HUES64 (cell line): ENCODE results near the gene BLCAP.

Source experiments
- H3K27ac ChIP-seq: 2 replicates; pipeline ENCODE4 v1.7.0; 2013; ENCODE audit warnings: low read depth, low read length, inconsistent platforms
- H3K27me3 ChIP-seq: 2 replicates; pipeline ENCODE4 v1.6.1; 2013; ENCODE audit warnings: mild to moderate bottlenecking, low read length; ENCODE audit not compliant: insufficient read depth
- H3K36me3 ChIP-seq: 2 replicates; pipeline ENCODE4 v1.6.1; 2013; ENCODE audit warnings: mild to moderate bottlenecking, low read length; ENCODE audit not compliant: insufficient read depth
- H3K4me1 ChIP-seq: 2 replicates; pipeline ENCODE4 v1.6.1; 2013; ENCODE audit warnings: mild to moderate bottlenecking, low read length, moderate library complexity; ENCODE audit not compliant: insufficient read depth
- H3K4me3 ChIP-seq: 2 replicates; pipeline ENCODE4 v1.5.1; 2013; ENCODE audit warnings: mild to moderate bottlenecking, low read length, moderate library complexity
- H3K9ac ChIP-seq: 2 replicates; pipeline ENCODE4 v1.6.1; 2013; ENCODE audit warnings: mild to moderate bottlenecking, low read depth, low read length
- H3K9me3 ChIP-seq: 2 replicates; pipeline ENCODE4 v1.6.1; 2013; ENCODE audit warnings: low read depth, low read length; ENCODE audit not compliant: insufficient read depth
- WGBS: fragments of 150-250, 120-280 bp; methylation state at CpG from one replicate; pipeline ENCODE4 v1.1.7; 2013; ENCODE audit warnings: missing lambda C conversion rate; 5-methylcytosine and 5-hydroxymethylcytosine counted together

The BLCAP gene

DNA sequence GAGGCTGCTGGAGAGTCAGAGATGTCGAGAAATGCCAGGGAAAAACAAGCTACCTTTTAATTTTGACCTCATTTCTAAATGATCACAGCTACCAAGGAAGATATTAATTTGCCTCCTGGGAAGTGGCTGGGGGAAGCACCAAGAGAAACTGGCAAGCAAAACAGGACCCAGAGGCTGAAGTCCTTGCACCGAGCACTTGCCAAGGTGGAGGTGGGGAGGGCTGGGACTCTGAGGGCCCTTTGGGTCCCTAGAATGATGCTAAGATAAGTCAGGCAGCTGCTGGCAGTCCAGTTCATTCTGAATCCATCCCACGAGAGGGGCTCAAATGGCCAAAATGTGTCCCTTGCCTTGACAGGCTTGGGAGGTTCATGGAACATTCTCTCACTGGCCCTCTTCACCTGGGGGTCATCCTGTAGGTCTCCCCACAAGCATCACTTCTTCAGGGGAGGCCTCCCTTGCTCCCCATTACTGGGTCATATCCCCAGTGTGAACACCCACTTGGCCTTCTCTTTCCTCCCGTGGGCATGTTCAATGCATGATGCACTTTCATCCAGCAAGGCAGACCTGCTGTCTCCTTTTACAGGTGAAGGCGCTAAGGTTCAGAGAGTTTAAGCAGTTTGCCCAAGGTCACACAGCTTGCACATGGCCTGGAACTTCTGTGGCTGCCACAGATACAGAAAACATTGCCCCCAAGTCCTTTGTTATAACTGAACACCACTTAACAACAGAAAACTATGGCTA lies 39.1 kb upstream of the BLCAP start:
- WGBS, result 79% methylated on average over 5 of the region's 5 CpGs
- Histone ChIP-seq H3K4me3 (no peak overlapping the region), H3K27ac (no peak overlapping the region), H3K4me1 (peaks cover 24% of the 10 kb centered on the region), H3K36me3 (no peaks in the 10 kb centered on the region), H3K27me3 (peaks cover 15% of the 10 kb centered on the region), H3K9ac (no peak overlapping the region), H3K9me3 (no peaks in the 10 kb centered on the region)

DNA sequence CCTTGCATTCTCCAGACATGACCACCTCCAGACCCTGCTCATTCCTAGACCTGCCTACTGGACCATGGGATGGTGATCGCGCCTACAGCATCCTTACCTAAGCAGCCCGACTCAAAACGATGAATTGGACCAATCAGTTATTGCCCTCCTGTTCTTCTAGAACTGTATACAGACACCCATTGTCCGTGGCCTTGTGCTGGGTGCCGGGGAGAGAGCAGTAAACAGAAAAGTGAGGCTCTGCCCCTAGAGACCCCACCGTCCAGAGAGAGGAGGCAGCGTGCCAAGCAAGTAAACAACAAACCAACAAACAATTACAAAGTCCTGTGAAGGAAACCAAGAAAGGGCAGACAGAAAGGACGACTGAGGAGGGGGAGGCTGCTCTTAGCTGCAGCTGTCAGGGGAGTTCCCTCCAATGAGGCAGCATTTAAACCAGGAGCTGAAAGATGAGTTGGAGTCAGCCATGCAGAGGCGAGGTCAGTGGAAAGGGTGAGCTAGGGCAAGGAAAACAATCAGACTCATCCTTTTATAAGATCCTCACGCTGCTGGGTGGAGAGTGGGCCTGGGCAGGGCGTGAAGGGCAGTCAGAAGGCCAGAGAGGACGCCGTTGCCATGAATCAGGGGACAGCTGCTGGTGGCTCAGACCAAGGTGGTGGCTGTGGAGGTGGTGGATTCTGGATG lies 37.6 kb upstream of the BLCAP start:
- no peaks in the 10 kb centered on the region for H3K36me3 ChIP-seq
- no peak overlapping the region for H3K27ac ChIP-seq
- H3K9ac ChIP-seq, result no peak overlapping the region
- no peaks in the 10 kb centered on the region for H3K9me3 ChIP-seq
- H3K4me3 ChIP-seq, result no peak overlapping the region
- 80% methylated on average over 12 of the region's 14 CpGs for WGBS
- peaks cover 15% of the 10 kb centered on the region for H3K27me3 ChIP-seq
- H3K4me1 ChIP-seq, result peaks cover 24% of the 10 kb centered on the region

DNA sequence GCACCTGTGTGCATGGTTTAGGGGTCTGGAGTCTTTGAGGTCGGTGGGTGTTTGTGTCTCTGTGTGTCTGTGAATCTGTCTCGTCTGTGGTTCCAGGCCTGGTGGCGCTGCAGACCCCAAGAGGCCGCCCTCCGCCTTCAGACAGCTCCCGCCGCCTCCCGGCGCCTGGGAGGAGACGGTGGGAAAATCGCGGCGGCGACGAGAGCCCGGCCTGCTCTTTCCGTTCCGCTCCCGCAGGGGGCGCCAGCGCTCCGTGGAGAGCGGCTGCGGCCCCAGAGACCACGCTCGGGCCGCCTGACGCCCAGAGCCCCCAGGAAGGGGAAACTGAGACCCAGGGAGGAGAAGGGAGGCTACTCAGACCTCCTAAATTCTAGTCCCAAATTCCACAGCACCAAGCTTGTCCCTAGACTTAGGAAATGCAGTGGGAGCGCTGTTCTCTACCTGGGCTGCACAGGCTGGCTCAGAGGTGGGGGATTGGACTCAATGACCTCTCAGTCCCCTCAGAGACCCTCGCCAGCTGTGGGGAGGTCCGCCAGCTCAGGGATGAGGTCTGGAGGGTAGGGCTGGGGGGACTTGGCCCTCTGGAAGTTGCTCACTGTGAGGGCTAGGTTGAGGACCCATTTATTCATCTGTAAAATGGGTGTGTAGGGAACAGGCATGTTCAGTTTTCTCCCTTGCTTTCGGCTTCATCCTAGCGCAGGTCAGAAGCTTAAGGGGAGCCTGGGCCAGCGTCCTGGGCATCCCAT lies 36.9 kb upstream of the BLCAP start:
- no peak overlapping the region for H3K27ac ChIP-seq
- H3K4me1 ChIP-seq, result peaks cover 24% of the 10 kb centered on the region
- peaks cover 15% of the 10 kb centered on the region for H3K27me3 ChIP-seq
- WGBS, result 15% methylated on average over 34 of the region's 34 CpGs
- no peaks in the 10 kb centered on the region for H3K36me3 ChIP-seq
- no peaks in the 10 kb centered on the region for H3K9me3 ChIP-seq
- H3K9ac ChIP-seq, result no peak overlapping the region
- H3K4me3 ChIP-seq, result no peak overlapping the region

DNA sequence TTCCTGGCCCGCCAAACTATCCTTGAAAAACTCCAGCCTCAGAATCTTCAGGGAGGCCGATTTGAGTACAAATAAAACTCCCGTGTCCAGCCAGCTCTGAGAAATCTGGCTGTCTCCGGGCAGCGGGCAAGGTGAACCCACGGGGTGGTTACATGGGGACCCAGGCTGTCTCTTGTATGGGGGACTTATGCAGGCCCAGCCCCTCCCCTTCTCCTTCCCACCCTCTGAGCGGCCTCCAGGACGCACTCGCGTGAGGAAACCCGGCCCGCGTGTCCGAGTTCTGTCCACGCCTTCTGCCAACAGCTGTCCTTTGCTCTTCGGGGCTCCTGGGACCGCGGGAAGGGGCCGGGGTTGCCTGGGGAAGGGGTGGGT lies 36.3 kb upstream of the BLCAP start:
- H3K27ac ChIP-seq, result no peak overlapping the region
- no peaks in the 10 kb centered on the region for H3K9me3 ChIP-seq
- no peaks in the 10 kb centered on the region for H3K36me3 ChIP-seq
- 60% methylated on average over 19 of the region's 19 CpGs for WGBS
- no peak overlapping the region for H3K9ac ChIP-seq
- H3K4me3 ChIP-seq, result no peak overlapping the region
- peaks cover 15% of the 10 kb centered on the region for H3K27me3 ChIP-seq
- peaks cover 24% of the 10 kb centered on the region for H3K4me1 ChIP-seq

DNA sequence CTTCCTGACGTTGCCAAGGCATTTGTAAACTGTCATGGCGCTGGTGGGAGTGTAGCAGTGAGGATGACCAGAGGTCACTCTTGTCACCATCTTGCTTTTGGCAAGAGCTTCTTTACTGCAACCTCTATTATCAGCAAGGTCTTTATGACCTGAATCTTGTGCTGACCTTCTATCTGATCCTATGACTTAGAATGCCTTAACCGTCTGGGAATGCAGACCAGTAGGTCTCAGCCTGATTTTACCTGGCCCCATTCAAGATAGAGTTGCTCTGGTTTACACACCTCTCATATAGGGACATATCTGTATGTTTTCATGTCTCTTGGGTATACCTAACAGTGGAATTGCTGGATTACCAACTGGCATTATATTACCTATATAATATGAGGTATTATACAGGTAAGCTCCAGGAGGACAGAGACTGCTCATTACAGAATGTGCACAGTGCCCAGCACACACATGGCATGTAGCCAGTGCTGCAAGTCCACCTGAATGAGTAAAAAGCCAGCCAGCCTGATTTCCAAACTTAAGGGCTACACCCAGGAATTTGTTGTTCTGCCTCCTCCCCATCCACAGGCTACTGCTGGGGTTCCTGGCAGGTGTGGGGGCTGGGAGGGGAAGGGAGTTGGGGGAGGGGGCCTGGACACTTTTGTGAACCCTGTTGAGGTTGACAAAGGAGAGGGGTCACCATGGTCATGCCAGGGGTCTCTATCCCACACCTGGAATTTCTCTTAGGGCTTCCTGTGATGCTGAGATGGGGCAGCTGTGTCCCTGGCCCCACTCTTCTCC lies 35.2 kb upstream of the BLCAP start:
- Histone ChIP-seq H3K4me1 (peaks cover 21% of the 10 kb centered on the region), H3K9ac (no peak overlapping the region), H3K36me3 (no peaks in the 10 kb centered on the region), H3K27ac (no peak overlapping the region), H3K9me3 (no peaks in the 10 kb centered on the region), H3K4me3 (no peak overlapping the region), H3K27me3 (peaks cover 15% of the 10 kb centered on the region)
- WGBS, result 99% methylated on average over 3 of the region's 3 CpGs

DNA sequence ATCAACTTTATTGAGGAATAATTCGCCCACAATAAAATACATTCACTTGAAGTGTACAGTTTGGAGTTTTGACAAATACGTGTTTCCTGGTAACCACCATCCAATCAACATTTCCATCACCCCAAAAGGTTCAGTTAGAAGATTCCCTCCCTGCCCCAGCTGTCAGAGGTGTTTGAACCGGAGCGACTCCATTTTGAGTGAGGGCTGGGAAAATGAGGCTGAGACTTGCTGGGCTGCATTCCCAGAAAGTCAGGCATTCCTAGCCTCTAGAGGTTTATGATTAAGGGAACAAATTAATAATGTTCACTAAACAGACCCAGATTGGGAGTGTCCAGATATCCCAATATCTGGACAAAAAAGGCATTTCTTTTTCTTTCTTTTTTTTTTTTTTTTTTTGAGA lies 33.0 kb upstream of the BLCAP start:
- Histone ChIP-seq H3K4me1 (peaks cover 8% of the 10 kb centered on the region), H3K27me3 (peaks cover 4% of the 10 kb centered on the region; the same call in 1 of the 2 replicates), H3K9me3 (no peaks in the 10 kb centered on the region), H3K36me3 (no peaks in the 10 kb centered on the region), H3K4me3 (no peak overlapping the region), H3K9ac (no peak overlapping the region), H3K27ac (no peak overlapping the region)
- WGBS, result 93% methylated on average over 4 of the region's 4 CpGs

DNA sequence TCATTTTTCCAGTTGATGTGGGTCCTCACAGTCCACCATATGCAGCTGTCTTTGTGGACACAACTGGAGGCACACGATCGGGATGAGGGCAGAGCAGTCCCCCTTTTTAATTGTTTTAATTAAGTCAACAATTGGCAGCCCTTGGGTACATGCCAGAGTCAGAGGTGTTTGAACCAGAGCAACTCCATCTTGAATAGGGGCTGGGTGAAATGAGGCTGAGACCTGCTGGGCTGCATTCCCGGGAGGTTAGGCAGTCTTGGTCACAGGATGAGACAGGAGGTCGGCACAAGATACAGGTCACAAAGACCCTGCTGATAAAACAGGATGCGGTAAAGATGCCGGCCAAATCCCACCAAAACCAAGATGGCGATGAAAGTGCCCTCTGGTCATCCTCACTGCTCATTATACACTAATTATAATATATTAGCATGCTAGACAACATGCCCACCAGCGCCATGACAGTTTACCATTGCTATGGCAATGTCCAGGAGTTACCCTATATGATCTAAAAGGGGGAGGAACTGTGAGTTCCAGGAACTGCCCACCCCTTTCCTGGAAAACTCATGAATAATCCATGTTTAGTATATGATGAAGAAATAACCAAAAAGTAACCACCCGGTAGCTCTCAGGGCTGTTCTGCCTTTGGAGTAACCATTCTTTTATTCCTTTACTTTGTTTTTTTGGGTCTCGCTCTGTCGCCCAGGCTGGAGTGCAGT lies 31.8 kb upstream of the BLCAP start:
- Histone ChIP-seq H3K9ac (no peak overlapping the region), H3K4me1 (no peaks in the 10 kb centered on the region), H3K27ac (no peak overlapping the region), H3K27me3 (no peaks in the 10 kb centered on the region), H3K36me3 (no peaks in the 10 kb centered on the region), H3K9me3 (no peaks in the 10 kb centered on the region), H3K4me3 (no peak overlapping the region)
- 97% methylated on average over 10 of the region's 11 CpGs for WGBS

DNA sequence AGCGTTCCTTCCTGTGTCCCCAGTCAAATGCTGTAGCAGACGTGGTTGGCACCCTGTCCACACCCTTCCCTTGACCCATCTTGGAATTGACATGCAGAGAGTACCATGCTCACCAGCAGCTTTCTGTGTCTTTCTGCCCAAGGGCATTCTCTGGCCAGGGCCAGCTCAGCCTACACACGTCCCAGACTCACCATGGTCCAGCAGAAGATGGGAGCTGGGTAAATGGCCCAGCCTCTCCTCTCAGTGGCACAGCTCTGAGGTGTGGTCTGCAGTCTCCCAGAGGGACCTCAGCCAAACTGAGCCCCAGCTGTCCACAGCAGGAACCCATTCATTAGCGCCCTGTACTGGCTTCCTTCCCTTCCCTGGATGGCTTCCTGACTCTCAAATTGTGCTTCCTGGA lies 31.1 kb upstream of the BLCAP start:
- Histone ChIP-seq H3K4me1 (no peaks in the 10 kb centered on the region), H3K27me3 (no peaks in the 10 kb centered on the region), H3K27ac (no peak overlapping the region), H3K4me3 (no peak overlapping the region), H3K36me3 (no peaks in the 10 kb centered on the region), H3K9ac (no peak overlapping the region), H3K9me3 (no peaks in the 10 kb centered on the region)
- WGBS, result 86% methylated on average over 4 of the region's 4 CpGs

DNA sequence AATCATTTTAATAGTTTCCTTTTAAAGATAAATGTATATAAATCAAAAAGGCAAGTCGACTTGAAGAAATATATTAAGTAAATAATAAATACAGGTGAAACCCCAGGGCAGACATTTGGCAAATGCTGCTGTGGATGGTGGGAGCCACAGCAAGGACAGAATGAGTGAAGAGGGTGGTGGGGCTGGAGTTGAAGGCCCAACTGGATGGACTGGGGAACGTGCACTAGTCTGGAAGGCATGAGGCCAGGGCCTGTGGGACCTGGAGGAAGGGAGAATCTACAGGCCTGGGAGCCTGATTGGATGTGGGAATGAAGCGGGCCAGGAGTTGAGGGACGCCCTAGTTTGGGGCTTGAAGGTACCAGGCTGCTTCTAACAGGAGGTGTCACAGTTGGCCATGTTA lies 30.6 kb upstream of the BLCAP start:
- Histone ChIP-seq H3K9ac (no peak overlapping the region), H3K9me3 (no peaks in the 10 kb centered on the region), H3K27ac (no peak overlapping the region), H3K27me3 (no peaks in the 10 kb centered on the region), H3K4me3 (no peak overlapping the region), H3K4me1 (no peaks in the 10 kb centered on the region), H3K36me3 (no peaks in the 10 kb centered on the region)
- 88% methylated on average over 4 of the region's 4 CpGs for WGBS

DNA sequence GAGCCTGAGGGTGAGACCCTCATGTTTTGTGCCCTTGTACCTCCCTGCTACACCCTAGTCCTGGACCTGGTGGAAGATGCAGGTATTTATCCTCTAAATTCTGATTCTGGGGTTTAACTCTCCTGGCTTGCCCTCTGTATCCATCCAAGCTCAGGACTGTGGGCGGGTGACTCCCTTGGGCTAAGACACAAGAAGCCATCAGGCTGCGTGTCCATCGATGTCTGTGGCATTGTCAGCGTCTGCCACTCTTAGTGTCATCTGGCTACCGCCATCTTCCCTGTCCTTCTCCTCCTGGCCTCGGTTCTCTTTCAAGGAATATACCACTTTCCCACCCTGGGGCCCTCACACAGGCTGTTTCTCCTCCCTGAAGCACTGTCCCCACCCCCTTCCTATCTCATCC lies 28.9 kb upstream of the BLCAP start:
- no peak overlapping the region for H3K9ac ChIP-seq
- H3K4me1 ChIP-seq, result no peaks in the 10 kb centered on the region
- no peaks in the 10 kb centered on the region for H3K27me3 ChIP-seq
- no peaks in the 10 kb centered on the region for H3K9me3 ChIP-seq
- H3K36me3 ChIP-seq, result no peaks in the 10 kb centered on the region
- H3K27ac ChIP-seq, result no peak overlapping the region
- 89% methylated on average over 6 of the region's 6 CpGs for WGBS
- no peak overlapping the region for H3K4me3 ChIP-seq
